ENCODE results near the gene RNASET2. TPM values are rescaled to one million over a fixed set of nuclear protein-coding genes. Genes with fewer than 3 reads are reported as not detected.
A peak's percentile ranks its signal among the peaks of the same experiment; 100 is the strongest.

The RNASET2 gene
- total RNA-seq, 2 donors from 2014 or later: 53.7 to 66.3 TPM

DNA sequence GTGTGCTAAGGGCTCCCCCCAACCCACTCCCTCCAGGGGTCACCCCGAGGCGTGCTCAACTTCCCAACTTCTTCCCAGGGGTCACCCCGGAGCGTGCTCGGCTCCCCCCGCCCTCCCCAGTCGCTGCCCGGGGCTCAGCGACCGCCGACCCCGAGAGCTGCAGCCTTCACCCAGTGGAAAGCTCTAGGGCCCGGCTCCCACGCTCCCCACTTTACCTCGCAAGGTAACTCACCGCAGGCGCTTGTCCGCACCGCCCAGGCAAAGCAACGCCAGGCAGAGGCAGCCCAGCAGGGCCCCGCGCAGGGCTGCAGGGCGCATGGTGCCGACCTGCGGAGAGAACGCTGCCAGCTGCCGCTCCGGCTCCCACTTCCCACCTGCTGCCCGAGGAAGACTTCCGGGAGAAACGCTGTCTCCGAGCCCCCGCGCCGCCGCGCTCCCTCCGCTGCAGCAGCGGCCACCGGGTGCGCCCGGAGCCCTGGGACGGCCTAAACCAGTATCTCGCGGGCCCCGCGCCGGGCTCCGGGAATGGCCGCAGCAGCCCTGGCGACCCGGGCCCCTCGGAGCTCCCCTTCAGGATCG lies 396 bp downstream of the RNASET2 start:
- Histone ChIP-seq H3K27ac (peak overlapping the region; percentile 45 to 89 (median 82)), H3K4me3 (peak overlapping the region; percentile 64 to 67), H3K27me3 (no peaks in the 10 kb centered on the region), H3K4me1 (peaks cover 26% of the 10 kb centered on the region), H3K36me3 (replicated peaks in 1 of 2; ENCODE audit: insufficient read depth in 1 of 2, low read depth in 2 of 2) (no peaks in the 10 kb centered on the region), H3K9me3 (no peaks in the 10 kb centered on the region)
- intact Hi-C loops (cut with DNase I): no loop called here
- ATAC-seq (peak; percentile 57), DNase-seq (peak; percentile 57 to 67 (median 60))
- 0% methylated on average over 8 to 52 of the region's 54 CpGs for WGBS, 2 donors
- no peak for TF ChIP-seq POLR2A (IDR thresholded peaks at IDR 0.05)
- TF ChIP-seq CTCF (IDR thresholded peaks at IDR 0.05): peak in 1 of 7 experiments; percentile 1

DNA sequence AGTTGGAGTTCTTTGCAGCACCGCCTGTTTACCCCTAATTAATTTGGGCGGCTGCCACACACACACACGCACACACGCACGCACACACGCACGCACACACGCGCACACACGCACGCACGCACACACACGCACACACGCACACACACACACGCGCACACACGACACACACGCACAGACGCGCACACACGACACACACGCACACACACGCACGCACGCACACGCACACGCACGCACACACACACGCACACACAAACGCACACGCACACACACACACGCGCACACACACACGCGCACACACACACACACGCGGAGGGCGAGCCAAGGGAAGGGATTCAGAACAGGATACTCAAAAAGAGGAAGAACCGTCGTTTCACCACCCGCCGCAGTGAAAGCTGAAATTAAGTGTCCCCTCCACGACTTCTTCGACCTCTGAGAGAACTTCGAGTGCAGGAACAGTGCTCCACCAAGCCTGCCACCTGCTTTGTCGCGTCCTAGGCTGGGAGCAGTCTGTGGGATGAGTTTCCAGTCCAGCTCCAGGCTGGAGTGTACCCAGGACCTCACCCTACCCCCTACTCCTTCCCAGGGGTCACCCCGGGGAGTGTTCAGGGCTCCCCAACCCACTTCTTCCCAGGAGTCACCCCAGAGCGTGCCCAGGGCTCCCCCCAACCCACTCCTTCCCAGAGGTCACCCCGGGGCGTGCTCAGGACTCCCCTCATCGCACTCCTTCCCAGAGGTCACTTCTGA lies 1.1 kb downstream of the RNASET2 start:
- Histone ChIP-seq H3K36me3 (replicated peaks in 1 of 2; ENCODE audit: insufficient read depth in 1 of 2, low read depth in 2 of 2) (no peaks in the 10 kb centered on the region), H3K27ac (peak overlapping the region in 3 of 4 donors; percentile 79 to 89 (median 84)), H3K27me3 (no peaks in the 10 kb centered on the region), H3K9me3 (no peaks in the 10 kb centered on the region), H3K4me3 (peak overlapping the region; percentile 64 to 67), H3K4me1 (peaks cover 26% of the 10 kb centered on the region)
- TF ChIP-seq CTCF (IDR thresholded peaks at IDR 0.05): no peak
- no peak for TF ChIP-seq POLR2A (IDR thresholded peaks at IDR 0.05)
- WGBS, 2 donors: 36 to 51% methylated on average over 26 to 52 of the region's 52 CpGs
- ATAC-seq: no peak
- intact Hi-C loops (cut with DNase I): no loop called here
- DNase-seq: peak; percentile 28 to 54 (median 32)

DNA sequence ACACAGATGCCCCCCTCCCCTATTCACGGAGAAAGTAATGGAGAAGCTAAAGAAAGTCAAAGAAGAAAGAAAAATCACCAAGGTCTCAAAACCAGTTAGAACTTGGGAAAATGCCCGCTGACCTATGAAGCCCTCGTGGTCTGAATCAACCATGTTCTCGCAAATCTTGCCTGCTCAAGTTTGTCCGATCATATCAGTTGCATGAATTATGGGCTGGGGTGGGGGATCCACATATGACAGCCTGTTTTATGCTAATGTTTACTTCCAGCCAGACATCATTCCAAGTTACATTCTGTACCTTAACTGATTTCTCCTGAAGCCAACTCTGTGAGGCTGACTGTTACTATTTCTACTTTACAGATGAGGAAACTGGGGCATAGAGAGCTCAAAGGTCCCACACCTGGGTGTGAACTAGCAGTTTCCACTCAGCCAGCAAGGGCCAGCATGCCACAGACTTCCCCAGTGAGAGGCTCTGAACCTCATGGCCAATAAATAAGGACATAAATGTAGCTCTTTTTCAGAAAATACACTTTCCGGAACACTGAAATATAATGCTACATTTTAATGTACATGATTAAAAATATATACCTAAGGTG lies 2.1 kb downstream of the RNASET2 start:
- Histone ChIP-seq H3K27ac (no peak overlapping the region), H3K9me3 (no peaks in the 10 kb centered on the region), H3K36me3 (replicated peaks in 1 of 2; ENCODE audit: insufficient read depth in 1 of 2, low read depth in 2 of 2) (no peaks in the 10 kb centered on the region), H3K4me3 (no peak overlapping the region), H3K4me1 (peaks cover 26% of the 10 kb centered on the region), H3K27me3 (no peaks in the 10 kb centered on the region)
- ATAC-seq: no peak
- DNase-seq: no peak
- TF ChIP-seq CTCF (IDR thresholded peaks at IDR 0.05): no peak
- WGBS, 2 donors: 80 to 89% methylated on average over 6 of the region's 6 CpGs
- intact Hi-C loops (cut with DNase I): no loop called here

DNA sequence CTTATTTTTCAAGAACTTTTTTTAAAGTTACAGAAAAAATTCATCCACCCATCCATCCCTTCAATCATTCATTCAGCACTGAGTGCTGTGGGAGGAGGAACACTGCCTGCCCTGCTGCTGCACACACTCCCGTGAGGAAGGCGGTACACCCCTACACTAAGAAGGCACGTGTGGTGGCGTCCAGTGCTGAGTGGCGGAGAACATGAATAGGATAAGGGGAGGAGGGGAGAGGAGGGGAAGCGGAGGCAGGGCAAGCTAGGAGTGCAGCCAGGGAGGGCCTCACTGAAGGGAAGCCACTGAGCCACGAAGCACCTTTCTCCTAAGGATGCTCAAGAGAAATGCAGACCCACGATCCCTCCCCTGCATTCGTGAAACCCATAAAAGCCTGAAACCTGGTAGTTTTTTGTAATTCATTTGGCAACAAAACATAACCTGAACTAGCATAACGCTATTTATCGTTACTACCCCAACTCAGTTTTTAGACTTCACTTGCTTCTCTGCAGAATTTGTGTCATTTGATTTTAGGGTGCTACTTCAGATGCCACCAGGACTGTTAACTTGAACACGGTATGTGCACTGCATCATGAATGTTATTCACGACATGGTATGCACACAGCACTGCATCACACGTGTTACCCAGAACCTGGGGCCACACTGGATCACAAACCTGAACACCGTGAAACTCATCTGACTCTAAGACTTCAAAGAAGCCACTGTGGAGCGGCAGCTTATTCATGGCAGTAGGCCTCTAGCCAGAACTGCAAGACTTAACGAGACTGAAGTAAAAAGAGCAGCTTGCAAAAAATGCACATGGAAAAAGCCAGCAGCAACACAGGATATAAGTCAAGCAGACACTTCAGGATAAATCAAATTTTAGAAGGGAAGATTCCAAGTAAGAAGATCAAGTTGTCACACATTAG lies 3.5 kb downstream of the RNASET2 start:
- TF ChIP-seq POLR2A (IDR thresholded peaks at IDR 0.05) (no peak), CTCF (IDR thresholded peaks at IDR 0.05) (no peak)
- ATAC-seq (no peak), DNase-seq (no peak)
- Histone ChIP-seq H3K4me1 (peaks cover 26% of the 10 kb centered on the region), H3K27me3 (no peaks in the 10 kb centered on the region), H3K4me3 (no peak overlapping the region), H3K36me3 (replicated peaks in 1 of 2; ENCODE audit: insufficient read depth in 1 of 2, low read depth in 2 of 2) (no peaks in the 10 kb centered on the region), H3K9me3 (no peaks in the 10 kb centered on the region), H3K27ac (no peak overlapping the region)
- 87 to 89% methylated on average over 17 of the region's 17 CpGs for WGBS, 2 donors
- intact Hi-C loops (cut with DNase I): no loop called here
